Stomach (tissue), 9 donors: ENCODE data around the gene ZW10. TPM values are rescaled to one million over a fixed set of nuclear protein-coding genes. Genes with fewer than 3 reads are reported as not detected.

Source experiments
- DNase-seq, 2 donors: peaks; one replicate each; pipeline versions ENCODE4 v3.0.0 to v3.0.0-alpha.2; 2013 to 2019
- H3K27ac ChIP-seq, 5 donors: fragments of 200-600 bp in 4 of 5; sonication (generic) in 4 of 5; one replicate each; pipeline ENCODE4 v1.5.1; 2013 to 2019; ENCODE audit warnings: mild to moderate bottlenecking in 1 of 5, moderate library complexity in 1 of 5
- H3K27me3 ChIP-seq, 3 donors: fragments of 200-600 bp; sonication (generic); one replicate each; pipeline ENCODE4 v1.5.1; 2017 to 2019; ENCODE audit warnings: mixed run types in 1 of 3
- H3K36me3 ChIP-seq, 4 donors: fragments of 200-600 bp; sonication (generic); 1 replicate in 3 of 4; 2 replicates in 1 of 4; pipeline ENCODE4 v1.5.1; 2016 to 2019
- H3K4me1 ChIP-seq, 4 donors: fragments of 200-600 bp; sonication (generic); one replicate each; pipeline ENCODE4 v1.5.1; 2016 to 2019
- H3K4me3 ChIP-seq, 4 donors: fragments of 200-600 bp; sonication (generic) in 3 of 4; one replicate each; pipeline ENCODE4 v1.5.1; 2016 to 2019; ENCODE audit warnings: mild to moderate bottlenecking in 1 of 4
- H3K9me3 ChIP-seq, 4 donors: fragments of 200-600 bp; sonication (generic); one replicate each; pipeline ENCODE4 v1.5.1; 2016 to 2019
- CTCF ChIP-seq, 7 experiments: fragments of 450-650 bp in 4 of 7; fragments of 200-600 bp in 3 of 7; sonication (generic) in 3 of 7; IDR thresholded peaks; one replicate each; pipeline ENCODE4 v1.5.1; 2016 to 2019; ENCODE audit warnings: antibody characterized with exemption in 7 of 7, control low read depth in 2 of 7, mild to moderate bottlenecking in 1 of 7
- EP300 ChIP-seq: sonication (generic); formaldehyde crosslinking; IDR thresholded peaks from one replicate; pipeline ENCODE4 v1.6.1; 2017; ENCODE audit warnings: antibody characterized with exemption
- POLR2A ChIP-seq, 4 donors: fragments of 450-650 bp; IDR thresholded peaks; one replicate each; pipeline ENCODE4 v1.6.1; 2016; ENCODE audit warnings: antibody characterized with exemption in 4 of 4, control low read depth in 2 of 4, mild to moderate bottlenecking in 1 of 4, moderate library complexity in 1 of 4
- POLR2AphosphoS5 ChIP-seq, 3 donors: sonication (generic); formaldehyde crosslinking; IDR thresholded peaks; one replicate each; pipeline ENCODE4 v1.6.1; 2016; ENCODE audit warnings: antibody characterized with exemption in 3 of 3
- WGBS, 5 donors: extraction: QIAGEN DNeasy Blood & Tissue Kit in 3 of 5; methylation state at CpG; one replicate each; pipeline versions ENCODE4 v1.1.5 to v1.1.7; 2013 to 2018; 5-methylcytosine and 5-hydroxymethylcytosine counted together
- intact Hi-C: fragments of 100-400 bp; cut with DNase I; formaldehyde crosslinking; loops from one replicate; pipeline ENCODE4 v1.15.1; 2023; ENCODE audit warnings: low total_unique reads
- polyA plus RNA-seq, 3 donors: library from polyadenylated mRNA; stranded (reverse); fragments of 200-250 nt; gene quantifications; one replicate each; pipeline ENCODE4 v1.2.3, GENCODE V29; 2013
- total RNA-seq, 5 donors: library from RNA; depleted of rRNA; stranded (reverse); fragments of >200 nt; gene quantifications; one replicate each; pipeline versions ENCODE4 v1.1.0 to v1.2.3, GENCODE V29; 2014 to 2016
- donor health status: healthy with polysubstance abuse.
- donor health status: Bipolar disorder and iron deficiency.
- donor health status: healthy.

ZW10 gene
- total and polyA plus RNA-seq, 8 donors: 0.58 to 22.0 (median 5.8) TPM

GRCh38 chr11:113697756-113698407 lies 75.6 kb downstream of the ZW10 start:
- Histone ChIP-seq H3K4me3 (no peak overlapping the region), H3K4me1 (peaks cover 0 to 23% (median 8%) of the 10 kb centered on the region in 4 donors), H3K27ac (peak overlapping the region in 2 of 5 donors; percentile 65 to 72), H3K27me3 (no peaks in the 10 kb centered on the region), H3K9me3 (no peaks in the 10 kb centered on the region), H3K36me3 (peaks cover 0 to 20% (median 0%) of the 10 kb centered on the region in 4 donors)
- intact Hi-C loops: no loop called here
- DNase-seq: no peak
- TF ChIP-seq EP300 (no peak), CTCF (IDR thresholded peaks at IDR 0.05) (no peak), POLR2AphosphoS5 (IDR thresholded peaks at IDR 0.05) (peak in 1 of 3 donors; percentile 39)
- WGBS, 5 donors: 39 to 56% (median 49%) methylated on average over 7 of the region's 7 CpGs

- Histone ChIP-seq H3K27me3 (no peaks in the 10 kb centered on the region), H3K4me3 (no peak overlapping the region), H3K9me3 (no peaks in the 10 kb centered on the region), H3K36me3 (peaks cover 0 to 20% (median 0%) of the 10 kb centered on the region in 4 donors), H3K27ac (peak overlapping the region in 2 of 5 donors; percentile 65 to 72), H3K4me1 (peaks cover 0 to 23% (median 8%) of the 10 kb centered on the region in 4 donors)
- intact Hi-C loops: no loop called here
- WGBS, 5 donors: 87 to 94% (median 93%) methylated on average over 4 to 5 of the region's 5 CpGs
- no peak for TF ChIP-seq EP300
- no peak for TF ChIP-seq POLR2A (IDR thresholded peaks at IDR 0.05)
- no peak for TF ChIP-seq POLR2AphosphoS5 (IDR thresholded peaks at IDR 0.05)
- TF ChIP-seq CTCF (IDR thresholded peaks at IDR 0.05): no peak
- no peak for DNase-seq
These were observed 76.4 kb downstream of the ZW10 start for GRCh38 chr11:113697111-113697510.

GRCh38 chr11:113695207-113695606 lies 78.3 kb downstream of the ZW10 start:
- Histone ChIP-seq H3K4me3 (no peak overlapping the region), H3K9me3 (no peaks in the 10 kb centered on the region), H3K27ac (no peak overlapping the region), H3K36me3 (peaks cover 0 to 20% (median 0%) of the 10 kb centered on the region in 4 donors), H3K4me1 (peaks cover 0 to 27% (median 8%) of the 10 kb centered on the region in 4 donors), H3K27me3 (no peaks in the 10 kb centered on the region)
- 76 to 95% (median 91%) methylated on average over 3 to 4 of the region's 4 CpGs for WGBS, 5 donors
- TF ChIP-seq POLR2A (IDR thresholded peaks at IDR 0.05) (no peak), CTCF (IDR thresholded peaks at IDR 0.05) (no peak), EP300 (no peak), POLR2AphosphoS5 (IDR thresholded peaks at IDR 0.05) (no peak)
- no peak for DNase-seq
- intact Hi-C loops: no loop called here

- TF ChIP-seq CTCF (IDR thresholded peaks at IDR 0.05) (no peak), POLR2AphosphoS5 (IDR thresholded peaks at IDR 0.05) (no peak), POLR2A (IDR thresholded peaks at IDR 0.05) (no peak)
- 94 to 96% (median 95%) methylated on average over 12 of the region's 12 CpGs for WGBS, 5 donors
- intact Hi-C loops: no loop called here
- peaks cover 0 to 20% (median 0%) of the 10 kb centered on the region in 4 donors for H3K36me3 ChIP-seq
- no peaks in the 10 kb centered on the region for H3K27me3 ChIP-seq
- no peak overlapping the region for H3K27ac ChIP-seq
- H3K9me3 ChIP-seq: no peaks in the 10 kb centered on the region
- peaks cover 0 to 30% (median 8%) of the 10 kb centered on the region in 4 donors for H3K4me1 ChIP-seq
- DNase-seq: no peak
- H3K4me3 ChIP-seq: no peak overlapping the region
These were observed 79.1 kb downstream of the ZW10 start for GRCh38 chr11:113694390-113694789.
